GM18520 (cell line): ENCODE measurements around the gene MPP4.

Experiments
- ATAC-seq: cut with Tn5 transposase; IDR thresholded peaks from one replicate; pipeline ENCODE4 v1.9.1; 2021; ENCODE audit not compliant: unreplicated experiment

MPP4 gene

GRCh38 chr2:201698588-201699226 lies at the start of gene MPP4:
TSS of gene MPP4 (minus strand) at chr2:201698644. CDS start at chr2:201693954, 4,690 bp downstream.
- ATAC-seq, result no peak

DNA sequence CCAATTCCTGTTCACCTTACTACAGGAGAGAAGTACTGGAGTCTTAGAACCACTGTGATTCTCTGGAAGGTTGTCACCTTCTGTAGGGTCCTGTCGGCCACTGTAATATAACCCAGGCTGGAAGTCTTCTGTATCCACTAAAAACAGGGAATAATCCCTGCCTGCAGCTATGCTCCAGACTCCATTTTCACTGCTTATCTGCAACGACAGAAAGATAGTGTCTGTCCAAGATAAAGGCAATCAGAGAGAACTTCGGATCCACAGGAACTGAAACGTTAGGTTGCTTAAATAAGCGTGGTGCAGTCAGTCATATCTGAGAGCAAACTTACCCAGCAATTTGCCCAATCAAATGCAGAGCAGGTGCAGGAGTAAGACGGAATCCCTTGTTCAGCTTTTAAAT lies 48.1 kb upstream of the MPP4 start:
- no peak for ATAC-seq

DNA sequence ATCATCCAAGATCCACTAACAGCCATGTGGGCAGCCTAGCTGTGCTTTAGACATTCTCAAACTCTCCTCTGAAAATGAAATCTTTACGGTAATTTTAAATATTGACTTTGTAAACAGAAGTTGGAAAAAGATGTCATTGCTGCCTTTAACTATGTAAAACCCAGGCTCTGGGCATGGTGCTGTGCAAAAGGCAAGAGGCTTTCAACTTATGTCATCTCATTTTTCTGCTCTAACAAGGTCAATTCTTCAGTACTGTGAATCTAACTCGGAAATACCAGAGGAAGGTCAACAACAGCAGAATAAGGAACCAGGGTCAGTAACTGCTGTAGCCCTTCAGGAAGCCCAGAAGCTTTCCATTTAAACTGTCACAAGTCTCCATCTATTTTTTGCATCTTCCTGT lies 37.0 kb upstream of the MPP4 start:
- ATAC-seq, result no peak

DNA sequence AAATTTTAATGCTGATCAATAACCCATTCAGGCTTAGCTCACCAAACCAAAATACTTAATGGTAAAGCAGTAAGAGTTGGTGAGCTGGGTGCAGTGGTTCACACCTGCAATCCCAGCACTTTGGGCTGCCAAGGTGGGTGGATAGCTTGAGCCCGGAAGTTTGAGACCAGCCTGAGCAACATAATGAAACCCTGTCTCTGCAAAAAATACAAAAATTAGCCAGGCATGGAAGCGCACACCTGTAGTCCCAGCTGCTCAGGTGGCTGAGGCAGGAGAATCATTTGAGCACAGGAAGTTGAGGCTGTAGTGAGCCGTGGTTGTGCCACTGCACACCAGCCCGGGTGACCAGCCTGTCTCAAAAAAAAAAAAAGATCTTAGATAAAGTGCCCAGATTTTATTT lies 35.7 kb upstream of the MPP4 start:
- no peak for ATAC-seq

- no peak for ATAC-seq
These were observed 35.1 kb upstream of the MPP4 start for GRCh38 chr2:201733544-201733943.

DNA sequence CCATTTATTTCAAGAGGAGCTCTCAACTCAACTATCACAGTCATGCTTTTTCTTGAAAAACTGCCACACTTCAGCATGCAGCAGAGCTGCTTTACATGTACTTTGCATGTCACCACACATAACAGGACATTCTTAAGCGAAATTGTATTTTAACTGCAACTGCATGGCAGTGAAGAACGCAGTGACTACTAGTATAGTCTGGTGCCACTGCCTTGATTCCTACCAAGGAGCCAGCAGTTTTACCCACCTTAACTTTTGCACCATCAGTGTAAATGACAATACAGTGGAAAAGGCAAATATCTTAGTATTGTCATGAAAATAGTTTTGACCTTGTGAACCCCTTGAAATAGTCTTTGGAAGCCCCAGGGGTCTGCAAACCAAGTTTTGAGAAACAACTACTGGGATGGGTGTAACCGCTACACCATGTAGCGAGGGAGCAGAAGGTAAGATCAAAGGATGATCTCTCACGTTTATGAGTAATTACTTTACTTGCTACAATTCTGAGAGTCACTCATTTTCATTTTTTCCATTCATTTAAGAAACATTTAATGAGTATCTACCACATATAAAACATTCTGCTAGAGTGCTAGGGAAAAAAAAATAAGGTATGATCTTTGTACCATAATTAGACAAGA lies 32.3 kb upstream of the MPP4 start:
- no peak for ATAC-seq

DNA sequence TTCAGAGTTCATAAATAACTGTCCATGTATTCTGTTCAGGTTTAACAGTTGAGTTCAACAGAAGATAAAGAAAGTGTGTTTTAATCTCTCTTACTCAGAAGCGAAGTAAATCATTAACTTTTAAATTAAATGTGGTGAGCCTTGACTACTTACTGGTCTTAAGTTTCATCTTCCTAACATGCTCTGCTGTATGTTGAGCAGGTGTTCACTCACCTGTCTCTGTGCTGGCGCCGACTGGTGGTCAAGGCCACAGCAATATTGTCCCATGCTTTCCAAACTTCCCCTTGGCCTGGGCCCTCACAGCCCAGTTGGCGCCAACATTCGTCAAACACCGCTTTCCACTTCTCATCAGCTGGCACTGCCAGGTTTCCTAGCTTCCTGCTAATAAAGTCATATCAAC lies 17.0 kb upstream of the MPP4 start:
- ATAC-seq, result no peak

GRCh38 chr2:201712726-201713125 lies 14.3 kb upstream of the MPP4 start:
- ATAC-seq, result no peak

DNA sequence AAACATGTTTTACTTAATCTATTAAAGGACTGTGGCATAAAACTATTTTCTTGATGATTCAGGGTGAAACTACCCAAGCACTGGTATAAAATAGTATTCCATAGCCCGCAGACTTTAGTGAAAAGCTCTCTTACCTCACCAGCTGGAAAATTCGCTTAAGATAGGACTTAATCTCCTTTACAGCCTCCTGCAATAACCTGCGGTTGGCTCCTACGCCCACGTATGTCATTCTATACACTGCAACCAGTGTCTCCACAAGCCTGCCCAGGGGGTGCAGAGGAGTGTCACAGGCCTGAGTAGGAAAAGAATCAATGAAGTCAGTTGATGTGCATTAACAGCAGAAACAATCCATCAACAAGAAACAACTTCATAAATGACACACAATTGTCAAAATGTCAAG lies 11.3 kb upstream of the MPP4 start:
- no peak for ATAC-seq

- no peak for ATAC-seq
These were observed 10.6 kb upstream of the MPP4 start for GRCh38 chr2:201709049-201709448.

- no peak for ATAC-seq
These were observed 9.3 kb upstream of the MPP4 start for GRCh38 chr2:201707753-201708152.

GRCh38 chr2:201707142-201707541 lies 8.7 kb upstream of the MPP4 start:
- no peak for ATAC-seq

GRCh38 chr2:201704536-201704935 lies 6.1 kb upstream of the MPP4 start:
- ATAC-seq, result no peak

GRCh38 chr2:201701646-201702045 lies 3.2 kb upstream of the MPP4 start:
- no peak for ATAC-seq

DNA sequence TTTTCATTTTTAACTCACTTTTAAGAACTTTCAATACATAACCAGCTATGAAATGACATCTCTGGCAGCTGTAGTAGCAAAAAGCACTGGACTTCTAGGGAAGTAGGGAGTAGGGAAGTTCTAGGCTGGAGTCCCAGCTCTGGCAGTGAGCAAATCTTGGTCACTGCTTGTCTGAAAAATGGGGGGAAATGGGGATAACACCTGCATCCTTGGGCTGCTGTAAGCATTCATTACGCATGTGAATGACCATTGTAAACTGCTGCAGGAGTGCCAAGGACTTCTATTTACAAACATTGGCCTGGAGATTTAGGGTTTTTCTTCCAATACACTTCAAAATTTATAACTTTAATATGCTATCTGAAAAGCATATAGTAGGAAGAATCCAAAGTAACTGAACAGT lies 972 bp upstream of the MPP4 start:
- no peak for ATAC-seq

GRCh38 chr2:201697899-201698298 lies 545 bp downstream of the MPP4 start:
- no peak for ATAC-seq

DNA sequence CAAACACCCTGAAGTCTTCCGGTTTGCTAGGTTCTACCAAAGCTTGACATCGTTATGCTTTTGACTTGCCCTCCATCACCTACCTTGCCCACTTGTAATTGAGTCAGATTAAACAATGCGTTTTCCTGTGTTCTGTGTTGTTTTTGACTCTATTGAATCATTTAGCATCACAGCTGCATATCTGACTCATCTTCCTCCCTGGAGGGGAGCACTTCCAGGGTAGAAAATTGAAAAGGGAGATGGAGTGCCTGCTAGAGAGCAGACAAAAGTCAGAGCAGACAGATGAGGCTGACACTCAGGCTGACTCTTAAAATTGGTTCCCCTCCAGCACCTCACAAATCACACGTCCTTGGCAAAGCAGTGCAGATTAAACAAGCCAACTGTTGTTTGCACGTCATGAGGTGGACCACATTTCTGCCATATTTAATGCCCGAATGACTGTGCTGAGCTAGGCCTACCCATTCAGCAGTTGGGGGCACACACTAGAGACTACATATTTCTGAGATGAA lies 2.2 kb downstream of the MPP4 start:
- no peak for ATAC-seq

DNA sequence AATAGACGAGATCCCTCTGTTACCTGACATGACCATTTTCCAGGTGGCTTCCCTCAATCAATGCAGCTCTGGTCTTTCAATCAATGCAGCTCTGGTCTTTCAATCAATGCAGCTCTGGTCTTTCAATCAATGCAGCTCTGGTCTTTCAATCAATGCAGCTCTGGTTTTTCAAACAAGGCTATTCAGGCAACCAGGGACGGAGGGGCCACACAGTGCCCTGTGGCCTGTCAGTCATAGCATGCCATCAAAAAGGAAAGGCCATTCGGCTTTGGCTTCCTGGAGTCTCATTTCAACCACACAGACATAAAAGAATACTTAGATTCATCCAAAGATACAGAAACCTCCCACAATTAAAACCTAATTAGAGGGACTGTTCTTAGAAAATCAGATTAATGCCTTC lies 13.3 kb downstream of the MPP4 start:
- no peak for ATAC-seq

DNA sequence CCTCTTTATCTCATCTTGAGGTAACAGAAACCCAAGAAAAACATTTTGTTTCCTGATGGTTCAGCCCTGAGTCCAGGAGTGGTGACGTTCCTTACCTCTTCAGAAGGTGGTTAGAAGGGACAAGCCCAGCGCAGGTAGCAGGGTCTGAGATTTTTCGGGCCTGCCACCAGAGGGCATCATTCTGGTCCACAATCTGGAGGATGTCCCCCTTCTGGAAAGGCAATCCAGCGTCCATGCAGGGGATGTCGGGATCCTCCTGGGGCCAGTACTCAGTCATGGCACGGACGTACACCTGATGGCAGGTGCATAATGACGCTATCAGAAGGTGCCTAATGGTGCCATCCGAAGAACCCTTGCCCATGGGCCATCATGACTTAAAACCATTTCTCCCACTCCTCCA lies 17.7 kb downstream of the MPP4 start:
- ATAC-seq, result no peak

- no peak for ATAC-seq
These were observed 20.0 kb downstream of the MPP4 start for GRCh38 chr2:201678401-201678800.

GRCh38 chr2:201675454-201675853 lies 23.0 kb downstream of the MPP4 start:
- ATAC-seq, result no peak

- no peak for ATAC-seq
These were observed 23.6 kb downstream of the MPP4 start for GRCh38 chr2:201674794-201675193.

- no peak for ATAC-seq
These were observed 24.1 kb downstream of the MPP4 start for GRCh38 chr2:201674298-201674697.
